CD4-positive, alpha-beta T cell treated with Interleukin-12 subunit alpha and Interleukin-12 subunit beta, for 1 hour (primary cell): ENCODE measurements around the gene C10orf53.

Source experiments
- DNase-seq: peaks from one replicate; pipeline ENCODE4 v3.0.0-alpha.2; 2020

Gene C10orf53

GRCh38 chr10:49679480-49679893 lies at the start of gene C10orf53:
TSS of gene C10orf53 (plus strand) at chr10:49679651. CDS start at chr10:49679698, 47 bp downstream.
- DNase-seq, result no peak

- DNase-seq, result no peak
Observed at GRCh38 chr10:49631975-49632374, 47.5 kb upstream of the C10orf53 start.

- DNase-seq, result no peak
Observed at GRCh38 chr10:49632406-49633317, 46.8 kb upstream of the C10orf53 start.

GRCh38 chr10:49633327-49634068 lies 46.0 kb upstream of the C10orf53 start:
- no peak for DNase-seq

- no peak for DNase-seq
Observed at GRCh38 chr10:49634069-49634660, 45.3 kb upstream of the C10orf53 start.

- DNase-seq, result no peak
Observed at GRCh38 chr10:49642311-49642710, 37.1 kb upstream of the C10orf53 start.

- no peak for DNase-seq
Observed at GRCh38 chr10:49643241-49644034, 36.0 kb upstream of the C10orf53 start.

GRCh38 chr10:49644035-49644646 lies 35.3 kb upstream of the C10orf53 start:
- DNase-seq, result no peak

- DNase-seq, result no peak
Observed at GRCh38 chr10:49645417-49645816, 34.0 kb upstream of the C10orf53 start.

GRCh38 chr10:49645871-49646870 lies 33.3 kb upstream of the C10orf53 start:
- no peak for DNase-seq

GRCh38 chr10:49647554-49647953 lies 31.9 kb upstream of the C10orf53 start:
- no peak for DNase-seq

- no peak for DNase-seq
Observed at GRCh38 chr10:49647985-49648795, 31.3 kb upstream of the C10orf53 start.

GRCh38 chr10:49649294-49649693 lies 30.2 kb upstream of the C10orf53 start:
- no peak for DNase-seq

GRCh38 chr10:49649936-49650723 lies 29.3 kb upstream of the C10orf53 start:
- no peak for DNase-seq

- no peak for DNase-seq
Observed at GRCh38 chr10:49650724-49651034, 28.8 kb upstream of the C10orf53 start.

- DNase-seq, result no peak
Observed at GRCh38 chr10:49651039-49651835, 28.2 kb upstream of the C10orf53 start.

GRCh38 chr10:49651917-49652316 lies 27.5 kb upstream of the C10orf53 start:
- no peak for DNase-seq
